GM21786 (cell line): ENCODE data around the gene SNX12.

Experiments
- ATAC-seq: cut with Tn5 transposase; IDR thresholded peaks from one replicate; pipeline ENCODE4 v1.9.1; 2021; ENCODE audit not compliant: unreplicated experiment

Gene SNX12

DNA sequence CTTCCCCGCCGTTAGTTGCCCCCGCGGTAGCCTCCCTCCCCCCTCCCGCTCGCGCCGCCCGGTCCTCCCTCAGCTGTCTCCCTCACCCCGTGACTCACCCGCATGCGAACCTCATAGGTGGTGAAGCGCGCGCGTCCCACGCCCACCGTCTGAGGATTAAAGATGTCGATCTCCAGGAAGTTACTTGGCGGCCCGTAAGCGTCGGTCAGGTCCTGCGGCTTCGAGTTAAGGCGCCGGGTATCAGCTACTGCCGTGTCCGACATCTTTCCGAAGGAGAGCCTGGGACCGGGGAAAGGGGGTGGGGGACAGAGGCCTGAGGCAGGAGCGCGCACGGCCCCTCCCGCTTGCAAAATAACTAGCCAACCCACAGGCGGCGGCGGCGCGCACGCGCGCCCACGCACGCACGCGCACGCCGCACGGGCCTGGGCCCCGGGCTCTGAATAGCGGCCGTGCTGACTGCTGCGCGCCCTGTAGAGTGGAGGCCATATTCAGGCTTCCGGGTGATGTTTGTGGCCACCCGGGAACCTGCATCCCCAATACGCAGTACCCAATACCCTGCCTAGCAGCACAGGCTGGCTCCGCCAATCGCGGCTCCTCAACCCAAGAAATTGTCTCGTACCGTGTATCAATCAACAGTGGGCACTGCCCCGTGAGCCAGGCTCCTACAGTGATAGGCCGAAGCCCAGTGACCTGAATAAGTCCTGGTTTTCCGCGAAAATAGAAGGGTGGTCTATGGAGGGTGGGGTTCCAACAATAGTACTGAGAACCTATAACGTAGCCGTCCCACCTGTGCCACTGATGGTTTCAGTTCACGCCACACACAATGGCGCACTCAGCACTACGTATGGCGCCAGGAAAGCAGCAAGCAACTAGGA lies at the start of gene SNX12:
Gene SNX12 (minus strand): TSS at position 291 of the 875 bp plus-strand sequence. CDS start 28 bp downstream, at position 263.
- peak; percentile 99 for ATAC-seq

GRCh38 chrX:71117358-71117757 lies 49.2 kb upstream of the SNX12 start:
- no peak for ATAC-seq

- ATAC-seq, result peak; percentile 7
These were observed 43.8 kb upstream of the SNX12 start for GRCh38 chrX:71111921-71112431.

- peak; percentile 91 for ATAC-seq
These were observed 43.2 kb upstream of the SNX12 start, which contains the start of gene IL2RG for GRCh38 chrX:71111141-71111843. TSS of gene IL2RG (minus strand) at chrX:71111577. CDS start at chrX:71111539, 38 bp downstream.

- ATAC-seq, result no peak
These were observed 40.9 kb upstream of the SNX12 start for GRCh38 chrX:71109051-71109450.

GRCh38 chrX:71107762-71108360 lies 39.7 kb upstream of the SNX12 start:
- no peak for ATAC-seq

DNA sequence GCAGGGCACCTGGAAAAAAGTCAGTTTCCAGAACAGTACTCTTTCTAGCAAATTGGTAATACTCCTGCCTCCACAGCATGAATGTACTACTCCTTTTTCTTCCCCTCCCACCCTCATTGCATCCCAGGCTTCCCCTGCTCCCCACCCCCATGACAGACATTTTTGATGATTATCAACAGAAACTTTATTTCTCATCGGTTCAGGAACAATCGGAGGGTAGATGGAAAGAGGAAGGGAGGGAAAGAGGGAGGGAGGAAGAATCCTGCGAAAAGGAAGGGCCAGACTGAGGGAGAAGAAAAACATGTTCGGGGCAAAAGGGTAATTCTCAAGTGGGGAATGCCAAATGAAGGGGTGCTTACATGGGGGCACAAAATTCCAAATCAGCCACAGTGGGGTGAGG lies 39.1 kb upstream of the SNX12 start:
- no peak for ATAC-seq

GRCh38 chrX:71106427-71106826 lies 38.3 kb upstream of the SNX12 start, which contains the start of gene CXorf65:
TSS of gene CXorf65 (minus strand) at chrX:71106740. CDS start at chrX:71106556, 184 bp downstream.
- no peak for ATAC-seq

GRCh38 chrX:71105628-71106027 lies 37.5 kb upstream of the SNX12 start:
- ATAC-seq, result no peak

DNA sequence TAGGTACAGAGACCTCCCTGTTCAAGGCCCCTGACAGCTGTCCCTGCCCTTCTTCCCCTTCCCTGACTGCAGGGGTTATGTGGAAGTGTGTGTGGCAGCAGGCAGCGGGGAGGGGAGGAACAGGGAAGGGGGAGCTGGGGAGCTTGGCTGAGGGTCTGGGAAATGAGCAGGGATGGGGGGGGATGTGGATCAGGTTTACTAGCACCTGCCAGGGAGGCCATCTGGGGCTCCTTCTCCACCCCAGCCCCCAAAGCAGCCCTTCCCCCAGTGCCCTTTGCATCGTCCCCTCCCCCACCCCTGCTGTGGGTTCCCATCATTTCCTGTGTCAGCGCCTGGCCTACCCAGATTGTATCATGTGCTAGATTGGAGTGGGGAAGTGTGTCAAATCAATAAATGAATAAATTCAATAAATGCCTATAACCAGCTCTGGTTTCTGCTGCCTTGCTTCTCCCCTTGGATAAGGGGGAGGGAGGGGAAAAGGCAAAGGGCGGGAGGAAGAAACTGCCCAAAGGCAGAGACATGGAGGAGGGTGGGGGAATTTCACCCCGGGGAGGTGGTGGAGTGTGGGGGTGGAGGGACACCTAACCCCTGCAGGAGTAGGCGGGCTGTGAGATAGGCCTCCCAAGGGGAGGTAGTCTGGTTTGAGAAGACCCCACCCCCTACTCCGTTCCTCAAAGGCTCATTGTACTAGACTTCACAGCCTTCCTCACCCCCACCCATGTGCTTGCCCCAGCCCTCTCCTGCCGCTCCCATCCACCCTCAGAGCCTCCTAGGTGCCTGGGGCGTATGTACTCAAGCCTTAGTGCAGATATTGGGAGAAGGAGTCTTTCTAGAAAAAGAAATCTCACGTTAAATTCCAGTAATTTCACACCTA lies 35.2 kb upstream of the SNX12 start:
- peak; percentile 57 for ATAC-seq

GRCh38 chrX:71102292-71102691 lies 34.2 kb upstream of the SNX12 start:
- no peak for ATAC-seq

DNA sequence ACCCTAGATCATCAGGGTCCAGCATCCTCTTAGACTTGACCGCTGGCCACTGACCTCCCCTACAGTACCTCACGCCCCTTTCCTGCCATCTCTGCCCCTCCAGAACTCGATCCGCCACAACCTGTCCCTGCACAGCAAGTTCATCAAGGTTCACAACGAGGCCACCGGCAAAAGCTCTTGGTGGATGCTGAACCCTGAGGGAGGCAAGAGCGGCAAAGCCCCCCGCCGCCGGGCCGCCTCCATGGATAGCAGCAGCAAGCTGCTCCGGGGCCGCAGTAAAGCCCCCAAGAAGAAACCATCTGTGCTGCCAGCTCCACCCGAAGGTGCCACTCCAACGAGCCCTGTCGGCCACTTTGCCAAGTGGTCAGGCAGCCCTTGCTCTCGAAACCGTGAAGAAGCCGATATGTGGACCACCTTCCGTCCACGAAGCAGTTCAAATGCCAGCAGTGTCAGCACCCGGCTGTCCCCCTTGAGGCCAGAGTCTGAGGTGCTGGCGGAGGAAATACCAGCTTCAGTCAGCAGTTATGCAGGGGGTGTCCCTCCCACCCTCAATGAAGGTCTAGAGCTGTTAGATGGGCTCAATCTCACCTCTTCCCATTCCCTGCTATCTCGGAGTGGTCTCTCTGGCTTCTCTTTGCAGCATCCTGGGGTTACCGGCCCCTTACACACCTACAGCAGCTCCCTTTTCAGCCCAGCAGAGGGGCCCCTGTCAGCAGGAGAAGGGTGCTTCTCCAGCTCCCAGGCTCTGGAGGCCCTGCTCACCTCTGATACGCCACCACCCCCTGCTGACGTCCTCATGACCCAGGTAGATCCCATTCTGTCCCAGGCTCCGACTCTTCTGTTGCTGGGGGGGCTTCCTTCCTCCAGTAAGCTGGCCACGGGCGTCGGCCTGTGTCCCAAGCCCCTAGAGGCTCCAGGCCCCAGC lies 32.7 kb upstream of the SNX12 start:
- no peak for ATAC-seq

- ATAC-seq, result no peak
These were observed 31.6 kb upstream of the SNX12 start for GRCh38 chrX:71099736-71100135.

GRCh38 chrX:71098951-71099506 lies 30.9 kb upstream of the SNX12 start:
- no peak for ATAC-seq

GRCh38 chrX:71098302-71098701 lies 30.2 kb upstream of the SNX12 start:
- peak; percentile 32 for ATAC-seq

DNA sequence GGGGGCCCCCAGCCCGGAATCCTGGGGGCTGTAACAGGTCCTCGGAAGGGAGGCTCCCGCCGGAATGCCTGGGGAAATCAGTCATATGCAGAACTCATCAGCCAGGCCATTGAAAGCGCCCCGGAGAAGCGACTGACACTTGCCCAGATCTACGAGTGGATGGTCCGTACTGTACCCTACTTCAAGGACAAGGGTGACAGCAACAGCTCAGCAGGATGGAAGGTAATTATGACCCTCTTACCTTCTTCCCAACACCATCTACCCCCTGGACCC lies 28.6 kb upstream of the SNX12 start:
- no peak for ATAC-seq

DNA sequence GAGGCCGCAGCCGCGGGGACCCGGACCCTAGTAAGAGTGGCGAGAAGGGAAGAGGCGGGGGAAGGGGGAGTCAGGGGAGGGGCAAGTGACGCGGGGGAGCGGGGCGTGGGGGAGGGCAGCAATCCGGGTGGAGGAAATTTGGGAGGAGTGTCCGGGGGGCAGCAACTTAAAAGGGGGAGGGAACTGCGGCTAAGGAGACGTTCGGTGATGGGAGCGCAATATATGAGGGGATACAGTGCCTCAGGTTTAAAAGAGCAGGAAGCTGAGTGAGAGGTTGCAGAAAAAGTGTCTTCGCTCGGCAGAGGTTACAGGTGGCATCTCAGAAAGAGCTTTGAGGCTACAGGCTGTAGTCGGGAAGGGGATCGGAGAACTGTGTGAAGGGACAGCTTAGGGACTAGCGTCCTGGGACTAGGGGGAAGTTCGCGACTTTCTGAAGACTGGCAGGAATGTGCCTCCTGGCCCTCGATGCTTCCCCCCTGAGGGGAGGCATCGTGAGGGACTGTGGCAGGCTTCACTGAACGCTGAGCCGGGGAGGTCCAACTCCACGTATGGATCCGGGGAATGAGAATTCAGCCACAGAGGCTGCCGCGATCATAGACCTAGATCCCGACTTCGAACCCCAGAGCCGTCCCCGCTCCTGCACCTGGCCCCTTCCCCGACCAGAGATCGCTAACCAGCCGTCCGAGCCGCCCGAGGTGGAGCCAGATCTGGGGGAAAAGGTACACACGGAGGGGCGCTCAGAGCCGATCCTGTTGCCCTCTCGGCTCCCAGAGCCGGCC lies 28.0 kb upstream of the SNX12 start:
- no peak for ATAC-seq

GRCh38 chrX:71095555-71095980 lies 27.4 kb upstream of the SNX12 start, which contains the start of gene FOXO4:
TSS of gene FOXO4 (plus strand) at chrX:71095851. CDS start at chrX:71096529, 678 bp downstream.
- ATAC-seq, result peak; percentile 88
